SK-MEL-5 (cell line): ENCODE measurements around the gene APBB1IP. TPM values are rescaled to one million over a fixed set of nuclear protein-coding genes. Genes with fewer than 3 reads are reported as not detected.

Source experiments
- DNase-seq: peaks from one replicate; pipeline ENCODE4 v3.0.0-alpha.2; 2016; ENCODE audit warnings: low read depth, low spot score
- in situ Hi-C: cut with HindIII; loops from 2 replicates; pipeline ENCODE4 v1.10.0; 2016; ENCODE audit warnings: low sequenced_read_pairs, high pct_unique_total_duplicates, low pct_unique_long_range_greater_than_20kb
- total RNA-seq: library from RNA; depleted of rRNA; stranded (reverse); fragments of >200 nt; shearing (Covaris generic); gene quantifications from 2 replicates; pipeline ENCODE4 v1.2.3, GENCODE V29; 2014

Gene APBB1IP
- total RNA-seq, 1 experiment from 2014 or later = not detected

DNA sequence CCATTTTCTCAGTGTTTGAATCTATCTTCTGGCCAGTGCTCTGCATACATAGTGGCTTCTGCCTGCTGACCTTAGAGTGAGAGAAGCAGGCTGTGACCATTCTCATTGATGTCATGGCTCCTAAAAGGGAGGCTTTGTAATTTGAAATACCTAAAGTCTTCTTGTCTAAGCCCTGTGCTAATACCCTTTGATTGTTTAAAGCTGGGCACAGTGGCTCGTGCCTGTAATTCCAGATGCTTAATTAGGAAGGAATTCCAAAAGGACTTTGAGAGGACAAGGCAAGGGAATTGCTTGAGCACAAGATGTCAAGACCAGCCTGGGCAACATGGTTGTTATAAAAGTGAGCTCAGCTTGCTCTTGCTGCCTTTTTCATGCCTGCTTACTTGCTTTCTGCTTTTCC is 81.7 kb downstream of the APBB1IP start:
- in situ Hi-C loops = no loop called here
- DNase-seq = no peak

DNA sequence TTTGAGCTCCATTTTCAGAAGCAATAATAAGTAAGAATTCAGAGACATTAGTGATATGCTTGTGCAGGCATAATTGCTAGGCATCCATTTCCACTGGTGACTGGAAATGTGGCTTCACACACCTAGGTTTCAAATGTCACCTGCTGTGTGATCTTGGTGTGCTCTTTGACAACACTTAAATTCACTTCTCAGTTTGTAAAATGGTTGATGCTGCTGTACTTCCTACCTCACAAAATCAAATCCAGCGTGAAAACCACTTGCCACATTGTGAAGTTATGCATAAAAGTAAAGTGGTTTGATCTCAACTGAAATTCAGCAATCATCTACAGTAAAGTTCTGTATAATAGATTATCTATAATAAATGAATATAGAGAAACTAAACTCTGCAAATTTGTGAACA is 82.4 kb downstream of the APBB1IP start:
- in situ Hi-C loops = no loop called here
- no peak for DNase-seq

DNA sequence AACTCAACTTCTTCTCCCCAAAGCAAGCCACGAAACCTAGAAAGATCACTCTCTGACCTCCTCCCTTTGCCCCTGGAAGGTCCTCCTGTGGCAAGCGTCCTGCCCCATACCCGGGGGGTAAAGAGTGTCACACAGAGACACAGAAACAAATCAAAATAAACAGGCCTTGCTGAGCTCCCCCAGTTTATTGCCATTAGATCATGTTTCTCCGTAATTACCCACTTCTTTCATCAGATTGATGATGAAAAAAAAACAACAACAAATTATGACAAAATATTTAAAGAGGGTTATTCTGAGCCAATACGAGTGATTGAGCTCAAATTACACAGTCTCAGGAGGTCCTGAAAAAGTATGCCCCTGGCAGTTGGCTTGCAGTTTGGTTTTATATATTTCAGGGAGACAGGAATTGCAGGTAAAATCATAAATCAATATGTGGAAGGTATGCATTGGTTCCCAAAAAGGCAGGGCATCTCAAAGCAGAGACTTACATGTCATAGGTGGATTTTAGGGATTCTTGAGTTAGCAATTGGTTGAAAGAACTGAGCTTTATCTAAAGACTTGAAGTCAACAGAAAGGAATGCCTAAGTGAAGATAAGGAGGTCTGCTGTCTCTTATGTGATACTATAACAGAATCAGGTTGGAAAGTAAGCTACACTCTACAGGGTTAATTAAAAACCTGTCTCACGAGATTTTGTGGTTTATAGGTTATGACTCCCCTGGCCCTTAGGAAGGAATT is 86.2 kb downstream of the APBB1IP start:
- no peak for DNase-seq
- in situ Hi-C loops = no loop called here

DNA sequence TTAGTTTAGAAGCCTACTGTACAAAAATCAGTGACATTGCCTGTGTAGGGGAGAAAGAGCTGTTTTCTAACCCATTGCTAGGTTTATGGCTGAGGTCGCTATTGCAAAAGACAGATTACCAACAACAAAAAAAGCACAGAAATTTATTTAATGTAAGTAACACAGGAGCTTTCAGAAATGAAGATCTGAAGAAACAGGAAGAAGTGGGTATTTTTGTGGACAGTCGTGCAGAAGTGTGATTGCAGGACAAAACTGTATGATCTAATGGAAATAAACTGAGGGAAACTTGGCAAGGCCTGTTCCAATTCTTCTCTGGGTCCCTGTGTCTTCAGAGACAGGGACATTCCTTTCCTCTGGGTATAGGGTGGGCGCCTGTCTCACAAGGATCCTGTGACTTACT is 87.4 kb downstream of the APBB1IP start:
- in situ Hi-C loops = no loop called here
- DNase-seq = no peak

DNA sequence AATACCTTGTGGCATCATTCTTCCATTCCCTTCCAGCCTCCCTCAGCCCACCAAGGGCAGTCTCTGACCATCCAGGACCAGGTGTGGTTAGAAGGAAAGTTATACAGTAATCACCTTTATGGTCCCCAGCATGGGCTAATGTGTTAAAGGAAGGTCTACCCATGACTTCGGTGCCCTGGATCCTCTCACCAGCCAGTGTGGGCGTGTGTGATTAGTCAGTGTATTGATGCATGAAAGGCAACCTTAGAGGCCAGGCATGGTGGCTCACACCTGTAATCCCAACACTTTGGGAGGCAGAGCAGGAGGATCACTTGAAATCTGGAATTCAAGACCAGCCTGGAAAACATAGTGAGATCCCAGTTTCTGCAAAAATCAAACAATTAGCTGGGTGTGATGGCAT is 88.9 kb downstream of the APBB1IP start:
- no peak for DNase-seq
- in situ Hi-C loops = no loop called here

DNA sequence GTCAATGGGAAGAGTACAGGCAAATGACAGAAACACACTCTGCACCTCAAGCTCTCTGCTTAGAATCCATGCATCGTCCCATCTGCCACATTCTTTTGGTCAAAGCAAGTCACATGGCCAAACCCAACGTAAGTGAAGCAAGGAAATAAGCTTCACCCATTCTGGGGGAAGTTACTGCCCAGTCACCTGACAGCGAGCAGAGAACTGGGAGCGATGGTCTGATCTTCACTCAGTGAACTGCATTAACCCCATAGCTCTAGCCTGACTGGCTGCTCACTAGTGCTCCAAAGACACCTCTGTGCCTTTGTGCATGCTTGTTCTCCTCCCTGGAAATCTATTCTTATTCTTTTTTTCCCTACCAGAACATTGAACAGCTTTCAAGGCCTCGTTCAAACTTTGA is 89.9 kb downstream of the APBB1IP start:
- in situ Hi-C loops = no loop called here
- DNase-seq = no peak

DNA sequence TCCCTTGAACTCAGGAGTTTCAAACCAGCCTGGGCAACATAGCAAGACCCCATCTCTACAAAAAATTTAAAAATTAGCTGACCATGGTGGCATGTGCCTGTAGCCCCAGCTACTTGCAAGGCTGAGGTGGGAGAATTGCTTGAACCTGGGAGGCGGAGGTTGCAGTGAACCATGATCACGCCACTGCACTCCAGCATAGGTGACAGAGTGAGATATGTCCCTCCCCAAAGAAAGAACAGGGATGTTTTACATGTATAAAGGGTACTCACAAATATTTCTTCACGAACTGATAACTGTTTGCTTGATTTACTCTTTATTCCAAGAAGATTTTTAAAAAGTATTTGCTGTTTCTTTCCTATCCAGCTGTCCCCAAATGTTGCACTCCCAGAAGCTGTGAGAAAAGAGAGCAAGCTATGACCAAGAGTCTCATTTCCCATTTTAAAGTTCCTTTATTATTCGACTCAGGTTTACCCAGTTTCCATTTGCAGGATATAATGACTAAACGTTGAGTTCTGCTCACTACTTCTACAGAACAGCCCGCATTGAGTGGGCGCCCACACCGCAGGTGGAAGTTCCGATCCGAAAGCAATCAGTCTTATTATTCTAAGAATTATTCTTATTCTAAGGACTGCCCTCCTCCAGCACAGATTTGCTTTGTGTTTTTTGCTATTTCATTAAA is 90.7 kb downstream of the APBB1IP start:
- in situ Hi-C loops = no loop called here
- DNase-seq = no peak

DNA sequence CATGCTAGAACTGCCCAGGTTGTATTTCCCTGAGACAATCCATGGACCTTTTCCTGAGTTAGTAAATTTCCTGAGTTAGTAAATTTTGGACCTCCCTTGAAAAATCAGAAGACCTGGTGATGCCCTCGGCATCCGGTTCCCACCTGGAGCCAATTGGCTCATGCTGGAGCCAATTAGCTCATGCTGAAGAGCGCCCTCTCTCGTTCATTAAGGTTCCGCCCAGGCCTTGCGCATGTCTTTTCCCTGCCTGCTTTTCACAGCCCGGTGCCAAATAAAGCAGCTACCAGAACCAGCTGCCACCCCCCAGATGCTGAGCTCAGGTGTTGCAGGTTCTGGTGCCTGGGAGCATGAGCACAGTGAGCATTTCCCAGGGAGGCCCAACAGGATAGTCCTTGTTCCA is 96.2 kb downstream of the APBB1IP start:
- in situ Hi-C loops = no loop called here
- peak; percentile 36 for DNase-seq

DNA sequence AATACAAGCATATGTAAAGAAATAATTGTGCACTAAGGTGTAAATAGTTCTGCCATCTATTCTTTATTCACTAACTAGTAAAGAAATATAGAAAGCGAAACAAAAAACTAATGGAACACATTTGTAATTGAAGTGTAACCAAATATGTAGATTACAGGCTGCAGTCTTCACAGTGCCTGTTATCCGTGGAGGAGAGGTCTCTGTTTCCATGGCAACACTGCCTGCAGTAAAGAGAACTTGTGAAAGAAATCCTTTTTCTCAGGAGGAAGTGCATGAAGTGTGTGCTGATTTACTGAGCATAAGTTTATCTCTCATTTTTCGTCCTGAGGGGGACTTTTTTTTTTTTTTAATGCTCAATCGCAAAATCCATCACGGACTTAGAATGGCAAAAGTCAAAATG is 102.5 kb downstream of the APBB1IP start:
- peak; percentile 5 for DNase-seq
- in situ Hi-C loops = no loop called here

DNA sequence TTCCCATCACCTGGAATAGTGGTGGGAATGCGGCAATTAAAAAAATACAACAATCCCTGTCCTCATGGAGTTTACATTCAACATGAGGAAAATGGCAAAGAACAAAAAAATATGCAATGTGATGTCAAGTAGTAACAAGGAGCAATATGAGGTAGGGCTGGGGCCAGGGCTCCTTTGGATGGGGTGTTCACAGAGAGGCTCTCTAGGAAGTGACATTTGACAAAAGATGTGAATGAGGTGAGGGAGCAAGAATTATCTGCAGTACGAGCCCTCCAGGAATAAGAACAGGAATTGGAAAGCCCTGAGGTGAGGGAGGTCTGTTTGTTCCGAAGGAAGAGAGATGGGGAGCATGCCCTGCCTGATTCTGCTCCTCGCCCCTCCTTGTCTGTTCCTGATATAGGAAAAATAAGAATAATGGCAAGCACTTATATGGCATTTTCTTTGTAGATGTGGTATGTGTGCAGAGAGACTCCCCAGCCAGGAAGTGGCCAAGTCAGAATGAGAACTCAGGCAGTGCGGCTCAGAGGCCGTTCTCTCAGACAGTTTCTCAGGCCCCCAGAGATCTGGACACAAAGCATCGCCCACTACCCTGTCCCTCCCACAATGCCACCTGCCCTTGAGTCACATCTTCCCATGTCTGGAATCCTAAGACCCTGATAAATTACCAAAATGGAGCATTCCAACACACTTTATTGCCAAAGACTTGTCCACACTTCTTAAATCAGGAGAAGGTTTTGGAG is 105.6 kb downstream of the APBB1IP start:
- in situ Hi-C loops = no loop called here

DNA sequence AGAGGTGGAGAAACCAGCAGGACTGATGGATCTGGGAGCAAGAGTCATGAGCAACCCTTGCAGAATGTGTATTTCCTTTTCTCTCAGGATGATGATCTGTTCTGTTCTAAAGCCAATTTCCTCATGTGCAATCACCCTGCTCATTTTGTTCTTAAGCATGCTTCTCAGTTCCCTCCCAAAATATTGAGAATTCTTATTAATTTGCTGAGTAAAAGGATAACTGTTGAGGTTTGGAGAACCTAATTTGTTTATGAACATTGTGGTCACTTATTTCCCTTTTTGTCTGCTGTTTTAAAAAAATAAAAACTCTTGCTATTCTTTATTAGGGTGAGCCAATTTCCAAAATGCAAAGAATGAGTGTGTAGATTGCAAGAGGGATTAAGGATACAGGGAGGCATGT is 106.8 kb downstream of the APBB1IP start:
- DNase-seq = no peak
- in situ Hi-C loops = no loop called here

More for the DNA sequence above, 105.6 kb downstream of the APBB1IP start:
- DNase-seq = no peak

DNA sequence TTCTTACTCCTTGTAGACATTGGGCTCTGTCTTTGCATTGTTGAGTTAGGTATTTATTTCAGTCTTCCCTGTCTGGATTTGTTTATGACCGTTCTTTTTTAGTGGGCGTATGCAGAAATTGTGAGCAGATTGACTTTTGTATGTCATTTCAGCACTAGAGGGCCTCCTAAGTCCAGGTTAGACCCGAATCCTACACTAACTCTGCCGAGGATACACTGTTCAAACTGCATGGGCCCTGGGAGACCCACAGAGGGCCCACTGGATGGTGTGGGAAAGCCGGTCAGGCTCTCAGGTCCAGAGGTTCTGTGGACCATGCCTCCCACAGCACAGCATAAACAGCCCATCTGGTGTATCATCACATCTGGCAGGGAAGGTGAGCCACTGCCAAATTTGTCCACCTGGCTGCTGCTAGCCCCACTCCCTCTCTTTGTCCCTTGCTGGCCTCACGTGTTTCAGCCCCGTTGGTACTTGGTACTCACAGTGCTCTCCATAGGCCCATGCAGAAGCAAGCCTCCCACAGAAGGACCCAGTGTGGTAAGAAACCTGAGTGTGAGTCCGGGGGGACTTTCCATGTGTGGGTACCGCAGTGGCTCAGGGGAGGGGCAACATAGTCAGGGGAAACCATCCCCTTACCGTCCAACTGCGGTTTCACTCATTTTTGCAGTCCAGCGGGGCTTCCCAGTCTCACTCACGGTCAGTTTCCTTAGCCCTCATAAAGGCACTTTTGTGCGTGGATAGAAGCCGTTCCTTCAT is 112.8 kb downstream of the APBB1IP start:
- DNase-seq = peak; percentile 62

DNA sequence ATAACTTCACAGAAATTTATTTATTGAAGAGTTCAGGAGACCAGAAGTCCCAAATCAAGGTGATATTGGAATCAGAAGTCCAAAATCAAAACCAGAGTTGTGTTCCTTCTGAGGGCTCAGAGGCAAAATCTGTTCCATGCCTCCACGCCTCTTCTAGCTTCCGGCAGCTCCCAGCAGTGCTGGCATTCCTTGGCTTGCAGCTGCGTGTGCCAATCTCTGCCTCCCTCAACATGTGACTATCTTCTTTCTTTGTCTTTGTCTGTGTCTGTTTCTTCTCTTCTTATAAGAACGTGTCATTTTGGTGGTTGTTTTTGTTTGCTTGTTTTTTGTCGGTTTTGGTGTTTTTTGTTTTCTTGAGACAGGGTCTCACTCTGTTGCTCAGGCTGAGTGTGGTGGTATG is 116.1 kb downstream of the APBB1IP start:
- in situ Hi-C loops = no loop called here
- no peak for DNase-seq

More for the DNA sequence above, 112.8 kb downstream of the APBB1IP start:
- in situ Hi-C loops = no loop called here

DNA sequence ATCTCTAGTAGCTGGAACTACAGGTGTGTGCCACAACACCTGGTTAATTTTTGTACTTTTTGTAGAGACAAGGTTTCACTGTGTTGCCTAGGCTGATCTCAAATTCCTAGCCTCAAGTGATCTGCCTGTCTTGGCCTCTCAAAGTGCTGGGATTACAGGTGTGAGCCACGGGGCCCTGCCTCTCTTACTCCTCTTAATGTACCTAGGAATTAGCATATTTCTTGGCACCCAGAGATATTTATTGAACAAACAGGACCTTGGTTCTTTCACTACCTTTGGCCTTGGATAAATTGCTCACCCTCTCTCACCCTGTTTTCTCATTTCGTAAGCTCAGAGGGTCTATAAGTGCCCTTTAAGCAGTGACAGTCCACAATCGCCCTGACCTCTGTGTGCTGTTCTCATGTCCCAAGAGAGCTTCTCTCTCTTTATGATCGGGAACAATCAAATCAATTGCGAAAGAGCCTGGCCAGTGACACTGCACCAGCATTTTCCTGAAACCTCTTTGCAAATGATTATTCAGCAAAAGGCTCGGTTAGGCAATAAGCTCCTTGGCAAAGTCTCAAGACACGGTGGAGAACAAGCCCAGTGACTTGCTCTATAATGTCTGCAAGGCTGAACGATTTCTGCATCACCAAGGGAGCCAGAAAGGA is 117.7 kb downstream of the APBB1IP start:
- in situ Hi-C loops = no loop called here
- no peak for DNase-seq

DNA sequence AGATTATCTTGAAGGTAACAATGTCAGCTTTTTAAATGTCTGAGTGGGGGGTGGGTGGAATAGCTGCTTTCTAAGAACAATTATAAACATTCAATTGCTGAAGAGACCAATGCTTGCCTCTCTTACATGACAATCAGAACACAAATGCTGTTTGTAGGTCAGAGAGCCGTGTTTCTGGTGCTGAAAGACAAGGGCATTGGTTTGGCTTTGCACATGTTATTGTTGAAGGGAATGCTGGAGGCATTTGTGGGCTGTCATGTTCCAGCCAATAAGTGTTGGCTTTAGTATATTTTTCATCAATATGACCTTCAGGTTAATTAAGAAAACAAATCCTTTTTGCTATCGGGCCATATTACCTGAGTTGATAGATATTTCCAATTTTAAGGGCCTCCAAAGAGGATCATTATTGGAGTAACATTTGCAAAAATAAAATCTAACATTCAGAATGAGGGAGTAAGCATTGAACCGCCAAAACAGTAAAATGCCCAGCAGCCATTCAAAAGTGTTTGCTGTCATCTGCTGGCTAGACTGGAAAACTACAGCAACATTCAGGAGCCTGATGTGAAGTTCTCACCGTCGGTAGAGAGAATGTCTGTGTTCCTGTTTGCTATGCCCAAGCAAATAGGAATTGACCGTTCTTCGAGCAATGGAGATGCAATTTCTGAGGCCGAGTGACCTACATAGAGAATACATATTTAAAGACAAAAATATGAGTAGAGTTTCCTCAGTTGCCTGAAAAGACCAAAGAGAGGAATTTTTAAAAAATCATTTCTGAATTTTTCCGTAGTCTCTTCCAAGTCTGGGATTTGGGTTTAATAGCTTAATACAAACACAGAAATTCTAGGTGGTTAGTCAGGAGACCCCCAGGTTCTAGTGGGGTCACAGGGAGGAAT is 118.9 kb downstream of the APBB1IP start:
- in situ Hi-C loops = no loop called here
- DNase-seq = peak; percentile 63

DNA sequence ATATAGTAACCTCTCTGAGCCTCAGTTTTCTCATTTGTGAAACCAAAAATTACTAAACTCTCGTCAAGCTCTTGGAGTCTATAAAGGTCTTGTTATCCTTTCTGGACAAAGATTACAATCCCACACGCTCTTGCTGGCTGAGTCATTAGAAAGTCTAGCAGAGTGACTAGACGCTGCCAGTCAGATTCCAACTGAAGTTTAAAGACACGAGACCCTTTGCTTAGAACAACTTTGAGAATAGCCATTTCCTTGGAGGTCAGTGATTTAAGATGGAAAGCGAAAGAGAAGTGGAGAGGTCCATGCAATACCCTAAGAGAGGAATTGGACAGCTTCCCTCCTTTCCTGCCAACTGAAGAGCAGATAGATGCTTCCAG is 119.5 kb downstream of the APBB1IP start:
- in situ Hi-C loops = no loop called here
- DNase-seq = no peak
